ENCODE results near the gene CLDN22.

CLDN22 gene

GRCh38 chr4:183284965-183285364, 35.1 kb downstream of the CLDN22 start:
- DNase-seq (ENCODE audit: low read depth in 2 of 2, low spot score in 1 of 2): no peak

GRCh38 chr4:183284258-183284785, 35.8 kb downstream of the CLDN22 start:
- no peak for DNase-seq (ENCODE audit: low read depth in 2 of 2, low spot score in 1 of 2)

GRCh38 chr4:183276106-183276505, 44.0 kb downstream of the CLDN22 start:
- no peak for DNase-seq (ENCODE audit: low read depth in 2 of 2, low spot score in 1 of 2)

DNA sequence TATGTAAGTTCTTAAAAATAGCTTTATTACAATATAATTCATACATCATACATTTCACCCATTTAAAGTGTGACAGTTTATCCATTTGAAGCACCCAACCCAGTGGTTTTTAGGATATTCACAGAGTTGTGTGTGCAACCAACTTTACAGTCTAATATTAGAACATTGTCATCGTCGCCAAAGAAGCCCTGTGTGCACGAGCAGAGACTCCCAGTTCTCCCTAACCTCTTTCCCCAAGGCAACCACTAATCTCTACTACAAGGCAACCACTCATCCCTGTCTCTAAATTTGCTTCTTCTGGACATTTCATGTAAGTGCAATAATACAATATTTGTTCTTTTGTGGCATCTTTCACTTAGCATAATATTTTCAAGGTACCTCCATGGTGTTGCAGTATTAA, 47.7 kb downstream of the CLDN22 start:
- no peak for DNase-seq (ENCODE audit: low read depth in 2 of 2, low spot score in 1 of 2)

- DNase-seq (ENCODE audit: low read depth in 2 of 2, low spot score in 1 of 2): no peak
Measured at GRCh38 chr4:183268556-183268955, 51.5 kb downstream of the CLDN22 start.

Measured in stimulated activated CD8-positive, alpha-beta memory T cell treated with anti-CD3 and anti-CD28 coated beads, Interleukin-4, amount 100 ng/mL, for 4 hours (primary cell).